SKM-1 (cell line): ENCODE data around the gene KLHL40.

Experiments used
- DNase-seq: peaks from one replicate; lab custom pipeline; 2025; ENCODE audit not compliant: unreplicated experiment; lab: John Stamatoyannopoulos, UW

Gene KLHL40

GRCh38 chr3:42656680-42657610 lies 28.4 kb upstream of the KLHL40 start:
- no peak for DNase-seq

GRCh38 chr3:42657675-42658074 lies 27.7 kb upstream of the KLHL40 start:
- no peak for DNase-seq

DNA sequence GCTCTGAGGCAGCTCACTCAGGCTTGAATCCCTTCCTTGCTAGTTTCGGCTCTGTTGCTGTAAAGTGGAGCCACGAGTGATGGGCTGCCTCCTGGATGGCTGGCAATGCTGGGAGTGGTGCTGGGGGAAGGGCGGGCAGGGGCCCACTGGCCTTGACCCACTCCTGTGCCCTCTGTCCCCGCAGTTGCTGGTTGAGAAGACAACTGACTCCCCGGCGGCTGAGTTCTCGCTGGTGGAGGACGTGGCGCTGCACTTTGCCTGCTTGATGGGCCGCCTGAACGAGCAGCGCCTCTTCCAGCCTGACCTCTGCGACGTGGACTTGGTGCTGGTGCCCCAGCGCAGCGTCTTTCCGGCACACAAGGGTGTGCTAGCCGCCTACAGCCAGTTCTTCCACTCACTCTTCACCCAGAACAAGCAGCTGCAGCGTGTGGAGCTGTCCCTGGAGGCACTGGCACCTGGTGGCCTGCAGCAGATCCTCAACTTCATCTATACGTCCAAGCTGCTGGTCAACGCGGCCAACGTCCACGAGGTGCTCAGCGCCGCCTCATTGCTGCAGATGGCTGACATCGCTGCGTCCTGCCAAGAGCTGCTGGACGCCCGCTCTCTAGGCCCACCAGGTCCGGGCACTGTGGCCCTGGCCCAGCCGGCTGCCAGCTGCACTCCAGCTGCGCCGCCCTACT lies 27.1 kb upstream of the KLHL40 start:
- no peak for DNase-seq

DNA sequence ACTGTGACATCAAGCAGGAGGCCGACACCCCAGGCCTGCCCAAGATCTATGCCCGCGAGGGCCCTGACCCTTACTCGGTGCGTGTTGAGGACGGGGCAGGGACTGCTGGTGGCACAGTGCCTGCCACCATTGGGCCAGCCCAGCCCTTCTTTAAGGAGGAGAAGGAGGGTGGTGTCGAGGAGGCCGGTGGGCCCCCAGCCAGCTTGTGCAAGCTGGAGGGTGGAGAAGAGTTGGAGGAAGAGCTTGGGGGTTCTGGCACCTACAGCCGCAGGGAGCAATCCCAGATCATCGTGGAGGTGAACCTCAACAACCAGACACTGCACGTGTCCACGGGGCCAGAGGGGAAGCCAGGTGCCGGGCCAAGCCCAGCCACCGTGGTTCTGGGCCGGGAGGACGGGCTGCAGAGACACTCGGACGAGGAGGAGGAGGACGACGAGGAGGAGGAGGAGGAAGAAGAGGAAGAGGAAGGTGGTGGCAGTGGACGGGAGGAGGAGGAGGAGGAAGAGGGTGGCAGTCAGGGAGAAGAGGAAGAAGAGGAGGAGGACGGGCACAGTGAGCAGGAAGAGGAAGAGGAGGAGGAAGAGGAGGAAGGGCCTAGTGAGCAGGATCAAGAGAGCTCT lies 26.5 kb upstream of the KLHL40 start:
- peak; percentile 81 for DNase-seq

GRCh38 chr3:42659451-42660130 lies 25.7 kb upstream of the KLHL40 start:
- DNase-seq: no peak

- no peak for DNase-seq
These were observed 25.1 kb upstream of the KLHL40 start for GRCh38 chr3:42660131-42660715.

- no peak for DNase-seq
These were observed 24.4 kb upstream of the KLHL40 start for GRCh38 chr3:42660898-42661297.

DNA sequence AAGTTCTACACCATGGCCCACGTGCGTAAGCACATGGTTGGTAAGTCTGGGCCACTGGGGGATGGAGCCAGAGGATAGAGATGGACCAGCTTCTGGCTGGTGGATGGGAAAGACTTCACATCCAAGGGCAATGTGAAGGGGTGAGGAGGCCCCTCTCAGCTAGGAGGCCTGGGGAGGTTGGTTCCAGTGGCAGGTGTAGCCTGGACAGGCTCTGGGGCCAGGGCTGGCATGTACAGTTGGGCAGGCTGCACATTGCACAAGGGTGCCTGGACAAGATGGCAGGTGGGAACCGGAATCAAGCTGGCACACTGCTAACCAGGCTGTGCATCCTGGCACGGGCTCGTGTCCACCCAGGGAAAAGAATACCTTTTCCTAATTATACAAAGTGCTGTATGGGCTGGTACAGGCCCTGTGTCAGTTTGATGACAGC lies 23.7 kb upstream of the KLHL40 start:
- no peak for DNase-seq

GRCh38 chr3:42662037-42662812 lies 23.1 kb upstream of the KLHL40 start:
- DNase-seq: no peak

DNA sequence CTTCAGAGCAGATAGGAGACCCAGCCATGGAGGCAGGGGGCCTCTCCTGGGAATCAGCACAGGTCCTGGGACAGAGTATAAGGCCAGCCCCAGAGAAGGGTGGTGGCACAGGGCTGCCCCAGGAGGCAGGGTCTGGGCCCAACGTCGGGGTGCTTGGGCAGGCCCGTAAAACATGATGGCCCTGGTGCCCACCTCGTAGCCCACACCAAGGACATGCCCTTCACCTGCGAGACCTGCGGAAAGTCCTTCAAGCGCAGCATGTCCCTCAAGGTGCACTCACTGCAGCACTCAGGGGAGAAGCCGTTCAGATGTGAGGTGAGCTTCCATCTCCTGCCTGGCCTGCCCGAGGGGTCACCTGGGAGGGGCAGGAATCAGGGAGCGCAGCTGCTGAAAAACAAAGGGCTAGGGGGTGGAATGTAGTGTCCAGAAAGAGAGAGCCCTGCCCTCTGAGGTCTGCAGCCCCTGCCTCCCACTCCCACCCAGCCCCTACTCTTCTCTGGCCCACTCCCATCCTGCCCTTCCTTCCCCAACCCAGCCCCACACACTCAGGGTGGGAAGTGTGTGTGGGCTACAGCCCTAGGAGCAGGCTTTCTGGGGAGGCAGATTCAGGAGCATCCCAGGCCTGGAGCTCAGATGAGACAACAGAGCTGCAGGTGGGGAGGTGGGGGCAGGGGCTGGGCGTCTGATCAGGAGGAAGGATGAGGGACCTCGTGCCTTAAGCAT lies 22.4 kb upstream of the KLHL40 start:
- no peak for DNase-seq

GRCh38 chr3:42663581-42664437 lies 21.5 kb upstream of the KLHL40 start:
- DNase-seq: no peak

DNA sequence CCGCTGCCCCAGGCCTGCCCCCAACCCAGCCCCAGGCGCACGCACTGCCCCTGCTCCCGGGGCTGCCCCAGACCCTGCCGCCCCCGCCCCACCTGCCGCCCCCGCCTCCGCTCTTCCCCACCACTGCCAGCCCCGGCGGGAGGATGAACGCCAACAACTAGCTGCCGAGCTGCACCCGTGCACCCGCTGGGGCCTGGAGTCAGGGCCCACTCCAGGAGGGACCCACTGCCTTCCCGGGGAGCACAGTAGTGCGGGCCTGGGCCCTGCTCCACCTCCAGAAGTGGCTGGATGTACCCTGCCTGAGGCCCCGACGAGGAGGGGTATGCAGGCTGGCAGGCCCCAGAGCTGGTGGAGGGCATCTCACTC lies 20.9 kb upstream of the KLHL40 start:
- no peak for DNase-seq

GRCh38 chr3:42665050-42665878 lies 20.1 kb upstream of the KLHL40 start:
- no peak for DNase-seq

DNA sequence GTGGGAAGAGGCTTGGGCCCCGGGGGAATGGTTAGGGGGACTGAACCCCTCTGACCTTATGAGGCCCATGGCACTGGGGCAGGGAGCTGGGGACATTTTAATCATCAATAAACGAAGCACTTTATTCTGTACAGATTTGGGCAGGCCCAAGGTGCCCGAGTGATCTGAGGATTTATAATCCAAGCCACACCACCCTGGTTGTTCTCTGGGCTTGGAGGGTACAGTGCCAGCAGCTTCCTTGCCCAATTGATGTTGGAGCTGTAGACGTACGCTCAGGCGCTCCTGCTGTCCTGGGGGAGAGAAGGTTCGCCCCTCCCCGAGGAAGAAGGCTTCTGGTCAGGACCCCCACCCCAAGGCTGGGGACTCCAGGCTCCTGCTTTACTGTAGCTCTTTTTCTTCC lies 19.3 kb upstream of the KLHL40 start:
- no peak for DNase-seq

DNA sequence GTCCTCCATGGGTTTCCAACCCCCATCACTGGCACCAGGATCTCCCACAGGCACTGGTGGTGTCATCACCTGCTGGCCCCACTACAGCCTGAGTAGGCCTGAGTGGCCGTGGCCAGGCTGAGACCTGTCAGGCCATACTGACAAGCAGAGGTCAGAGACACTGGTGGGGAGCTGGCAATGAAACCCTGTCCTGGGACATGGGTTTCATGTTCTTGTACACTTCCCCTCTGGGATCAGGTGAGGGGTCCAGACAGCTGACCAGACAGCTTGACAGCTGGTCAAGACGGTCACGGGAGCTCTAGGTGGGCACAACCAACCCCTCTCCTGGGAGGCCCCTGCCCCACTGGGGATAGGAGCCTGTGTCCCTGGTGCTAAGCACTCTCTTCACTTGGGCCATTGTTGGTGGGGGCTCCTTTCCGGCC lies 18.7 kb upstream of the KLHL40 start:
- DNase-seq: no peak

GRCh38 chr3:42667096-42667522 lies 18.2 kb upstream of the KLHL40 start:
- DNase-seq: no peak

- no peak for DNase-seq
These were observed 17.6 kb upstream of the KLHL40 start for GRCh38 chr3:42667523-42668412.
